ENCODE measurements around the gene LRRFIP1. TPM values are rescaled to one million over a fixed set of nuclear protein-coding genes. Genes with fewer than 3 reads are reported as not detected.

Gene LRRFIP1
- total RNA-seq, 6 experiments from 2014 or later: 29.4 to 56.3 (median 49.7) TPM

GRCh38 chr2:237588044-237588696 lies 39.2 kb upstream of the LRRFIP1 start:
- 29% methylated on average over 9 of the region's 9 CpGs for WGBS (ENCODE audit: insufficient coverage, low coverage, low lambda C conversion rate, missing lambda C conversion rate)
- peaks cover 0 to 48% (median 23%) of the 10 kb centered on the region in 4 donors for H3K4me1 ChIP-seq
- peaks cover 0 to 6% (median 0%) of the 10 kb centered on the region in 4 donors for H3K36me3 ChIP-seq
- peak overlapping the region; percentile 79 to 96 (median 95) for H3K27ac ChIP-seq
- H3K4me3 ChIP-seq: peak overlapping the region; percentile 27 to 68 (median 54)
- DNase-seq (peak; percentile 63 to 84 (median 80)), ATAC-seq (peak; percentile 65 to 75 (median 70))
- peak; percentile 61 for TF ChIP-seq POLR2A (IDR thresholded peaks at IDR 0.05)
- TF ChIP-seq CTCF (IDR thresholded peaks at IDR 0.05): no peak
- H3K9me3 ChIP-seq: no peaks in the 10 kb centered on the region
- intact Hi-C loops (cut with DNase I): no loop called here
- H3K27me3 ChIP-seq: no peaks in the 10 kb centered on the region

GRCh38 chr2:237590272-237591140 lies 36.9 kb upstream of the LRRFIP1 start, which contains the start of gene RAB17:
RAB17 (minus strand) TSS chr2:237590734; CDS start chr2:237586154, 4,580 bp downstream.
- ATAC-seq (peak; percentile 62 to 76 (median 69)), DNase-seq (peak; percentile 80 to 96 (median 95))
- WGBS (ENCODE audit: insufficient coverage, low coverage, low lambda C conversion rate, missing lambda C conversion rate): 17% methylated on average over 10 of the region's 16 CpGs
- no peaks in the 10 kb centered on the region for H3K36me3 ChIP-seq
- H3K4me1 ChIP-seq: peaks cover 0 to 50% (median 23%) of the 10 kb centered on the region in 4 donors
- TF ChIP-seq CTCF (IDR thresholded peaks at IDR 0.05) (no peak), POLR2A (IDR thresholded peaks at IDR 0.05) (peak; percentile 69)
- no peaks in the 10 kb centered on the region for H3K27me3 ChIP-seq
- H3K9me3 ChIP-seq: no peaks in the 10 kb centered on the region
- intact Hi-C loops (cut with DNase I): loop anchor here (5.0 to 10.0 kb wide), 2 partner anchors 152 to 154 kb away; no protein-coding TSS in a partner anchor
- H3K4me3 ChIP-seq: peak within 1 kb of the TSS; percentile 27 to 68 (median 54)
- H3K27ac ChIP-seq: peak within 1 kb of the TSS; percentile 79 to 96 (median 95)

GRCh38 chr2:237591141-237591881 lies 36.1 kb upstream of the LRRFIP1 start:
- no peaks in the 10 kb centered on the region for H3K36me3 ChIP-seq
- intact Hi-C loops (cut with DNase I): loop anchor here (5.0 to 10.0 kb wide), 2 partner anchors 151 to 153 kb away; no protein-coding TSS in a partner anchor
- no peaks in the 10 kb centered on the region for H3K9me3 ChIP-seq
- ATAC-seq (no peak), DNase-seq (no peak)
- H3K4me3 ChIP-seq: peak overlapping the region; percentile 27 to 68 (median 54)
- H3K27me3 ChIP-seq: no peaks in the 10 kb centered on the region
- H3K4me1 ChIP-seq: peaks cover 0 to 42% (median 21%) of the 10 kb centered on the region in 4 donors
- 20% methylated on average over 6 of the region's 19 CpGs for WGBS (ENCODE audit: insufficient coverage, low coverage, low lambda C conversion rate, missing lambda C conversion rate)
- TF ChIP-seq POLR2A (IDR thresholded peaks at IDR 0.05) (no peak), CTCF (IDR thresholded peaks at IDR 0.05) (no peak)
- peak overlapping the region; percentile 79 to 96 (median 95) for H3K27ac ChIP-seq

- Histone ChIP-seq H3K9me3 (no peaks in the 10 kb centered on the region), H3K36me3 (no peaks in the 10 kb centered on the region), H3K4me3 (no peak overlapping the region), H3K27me3 (no peaks in the 10 kb centered on the region), H3K27ac (no peak overlapping the region), H3K4me1 (peaks cover 0 to 31% (median 15%) of the 10 kb centered on the region in 4 donors)
- intact Hi-C loops (cut with DNase I): loop anchor here (5.0 to 10.0 kb wide), 2 partner anchors 150 to 152 kb away; no protein-coding TSS in a partner anchor
- ATAC-seq: no peak
- WGBS (ENCODE audit: insufficient coverage, low coverage, low lambda C conversion rate, missing lambda C conversion rate): 89% methylated on average over 10 of the region's 18 CpGs
- TF ChIP-seq POLR2A (IDR thresholded peaks at IDR 0.05) (no peak), CTCF (IDR thresholded peaks at IDR 0.05) (no peak)
- DNase-seq: no peak
These were observed 34.9 kb upstream of the LRRFIP1 start for GRCh38 chr2:237592425-237592980.
